NCI-H2107 (cell line): ENCODE measurements around the gene ANLN.
"Not testable (repeated sequence)": the region's sequence is repeated elsewhere in the genome, so short reads cannot be mapped to it uniquely, and the experiment has no call there.

Experiments used
- DNase-seq: peaks from one replicate; lab custom pipeline; 2025; lab: John Stamatoyannopoulos, UW

ANLN gene

DNA sequence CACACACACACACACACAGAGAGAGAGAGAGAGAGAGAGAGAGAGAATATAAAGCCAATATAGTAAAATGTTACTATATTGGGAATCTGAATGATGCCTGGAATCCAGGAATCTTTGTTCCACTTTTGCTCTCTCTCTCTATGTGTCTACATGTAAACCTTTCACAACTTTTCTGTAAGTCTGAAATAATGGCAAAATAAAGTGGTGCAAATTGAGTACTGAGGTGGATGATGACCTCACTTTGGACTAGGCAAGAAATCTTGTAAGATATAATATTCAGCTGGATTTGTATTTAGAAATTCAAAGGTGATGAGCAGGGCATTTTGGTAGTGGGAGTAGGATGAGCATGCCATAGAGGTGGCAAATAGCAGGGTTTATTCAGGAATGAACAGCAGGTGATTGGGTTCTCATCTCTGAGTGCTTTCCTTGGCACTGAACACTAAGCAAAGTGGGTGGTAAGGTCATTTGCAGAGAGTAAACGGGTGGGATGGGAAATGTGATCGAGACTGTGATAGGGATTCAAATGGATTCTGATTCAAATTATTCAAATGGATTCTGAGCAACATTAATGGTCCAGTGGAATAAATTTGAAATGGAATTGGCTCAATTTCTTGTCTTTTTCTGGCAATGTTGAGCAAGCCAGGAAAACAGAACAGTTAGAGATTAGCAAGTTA is 9.7 kb upstream of the ANLN start:
- DNase-seq: no peak

DNA sequence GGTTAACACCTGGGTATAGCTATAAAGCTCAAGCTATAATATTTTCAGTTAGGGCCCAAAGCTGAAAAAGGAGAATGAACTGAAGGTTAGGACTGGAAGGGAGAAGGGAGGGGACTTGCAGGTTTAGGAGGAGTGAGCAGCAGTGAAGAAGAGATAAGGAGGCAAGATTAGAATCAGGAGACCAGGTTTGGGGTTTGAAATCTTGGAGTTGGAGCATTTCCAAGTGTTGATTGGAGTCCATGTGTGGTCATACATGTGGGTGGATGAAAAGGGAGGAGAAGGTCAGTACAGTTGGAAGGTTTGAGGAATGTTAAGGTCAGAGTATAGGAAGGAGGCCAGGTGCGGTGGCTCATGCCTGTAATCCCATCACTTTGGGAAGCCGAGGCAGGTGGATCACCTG is 8.6 kb upstream of the ANLN start:
- no peak for DNase-seq

DNA sequence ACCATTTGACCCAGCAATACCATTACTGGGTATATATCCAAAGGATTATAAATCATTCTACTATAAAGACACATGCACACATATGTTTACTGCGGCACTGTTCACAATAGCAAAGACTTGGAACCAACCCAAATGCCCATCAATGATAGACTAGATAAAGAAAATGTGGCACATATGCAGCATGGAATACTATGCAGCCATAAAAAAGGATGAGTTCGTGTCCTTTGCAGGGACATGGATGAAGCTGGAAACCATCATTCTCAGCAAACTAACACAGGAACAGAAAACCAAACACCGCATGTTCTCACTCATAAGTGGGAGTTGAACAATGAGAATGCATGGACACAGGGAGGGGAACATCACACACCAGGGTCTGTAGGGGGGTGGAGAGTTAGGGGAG is 6.4 kb upstream of the ANLN start:
- DNase-seq: not testable (repeated sequence)

DNA sequence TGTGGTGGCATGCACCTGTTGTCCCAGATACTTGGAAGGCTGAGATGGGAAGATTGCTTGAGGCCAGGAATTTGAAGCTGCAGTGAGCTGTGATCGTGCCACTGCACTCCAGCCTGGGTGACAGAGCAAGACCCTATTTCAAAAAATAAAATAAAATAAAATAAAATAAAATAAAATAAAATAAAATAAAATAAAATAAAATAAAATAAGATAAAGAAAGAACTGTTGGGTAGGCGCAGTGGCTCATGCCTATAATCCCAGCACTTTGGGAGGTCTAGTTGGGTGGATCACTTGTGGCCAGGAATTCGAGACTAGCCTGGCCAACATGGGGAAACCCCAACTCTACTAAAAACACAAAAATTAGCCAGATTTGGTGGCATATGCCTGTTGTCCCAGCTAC is 4.0 kb upstream of the ANLN start:
- DNase-seq: not testable (repeated sequence)

DNA sequence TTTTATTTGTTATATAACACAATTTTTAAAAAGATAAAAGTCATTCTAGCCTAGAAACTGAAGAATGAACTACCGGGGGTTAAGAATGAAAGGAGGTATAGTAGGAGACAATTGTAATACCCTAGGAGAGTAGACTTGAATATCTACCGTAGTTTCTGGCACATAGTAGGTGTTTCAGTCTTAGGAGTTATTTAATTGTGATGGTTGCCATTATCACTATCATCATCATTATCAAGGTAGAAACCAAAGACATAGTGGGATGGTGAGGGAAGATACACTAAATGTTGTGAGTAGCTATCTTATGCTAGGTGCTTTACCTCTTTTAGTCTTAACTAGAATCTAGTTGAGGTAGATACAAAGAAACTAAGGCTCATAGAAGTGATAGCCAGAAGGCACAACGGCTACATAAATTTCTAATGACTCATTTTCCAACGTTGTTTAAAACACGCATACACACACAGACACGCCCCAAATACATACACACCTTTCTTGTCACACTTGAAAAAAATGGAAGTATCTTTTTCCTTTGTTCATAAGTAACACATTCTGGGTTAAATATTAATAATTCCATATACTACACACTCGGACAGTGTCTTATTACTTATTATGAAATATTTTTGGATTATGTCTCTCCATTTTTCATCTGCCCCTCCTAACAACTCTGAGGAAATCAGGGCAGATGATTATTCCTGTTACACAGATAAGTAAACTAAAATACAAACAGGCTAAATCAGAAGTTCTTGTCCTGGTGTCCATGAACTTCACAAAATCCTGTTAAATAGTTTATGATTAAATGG is 2.0 kb upstream of the ANLN start:
- no peak for DNase-seq

DNA sequence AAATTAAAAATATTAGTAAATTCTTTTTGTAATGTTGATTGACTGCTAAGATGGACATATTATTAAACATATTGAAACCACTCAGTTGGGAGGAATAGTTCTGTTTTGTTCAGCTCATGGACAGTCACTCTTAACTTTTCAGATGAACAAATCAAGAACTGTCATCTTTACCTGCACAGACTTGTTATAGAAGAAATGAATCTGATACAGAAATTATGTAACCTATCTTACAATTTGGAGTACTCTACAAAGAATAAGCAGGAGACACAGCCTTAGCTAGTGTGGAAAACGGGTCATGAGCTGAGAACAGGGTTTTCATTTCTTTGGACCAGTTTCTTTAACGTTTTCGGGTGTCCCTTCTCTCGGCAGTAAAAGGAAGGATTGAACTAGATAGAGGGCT is 1.2 kb upstream of the ANLN start:
- no peak for DNase-seq

DNA sequence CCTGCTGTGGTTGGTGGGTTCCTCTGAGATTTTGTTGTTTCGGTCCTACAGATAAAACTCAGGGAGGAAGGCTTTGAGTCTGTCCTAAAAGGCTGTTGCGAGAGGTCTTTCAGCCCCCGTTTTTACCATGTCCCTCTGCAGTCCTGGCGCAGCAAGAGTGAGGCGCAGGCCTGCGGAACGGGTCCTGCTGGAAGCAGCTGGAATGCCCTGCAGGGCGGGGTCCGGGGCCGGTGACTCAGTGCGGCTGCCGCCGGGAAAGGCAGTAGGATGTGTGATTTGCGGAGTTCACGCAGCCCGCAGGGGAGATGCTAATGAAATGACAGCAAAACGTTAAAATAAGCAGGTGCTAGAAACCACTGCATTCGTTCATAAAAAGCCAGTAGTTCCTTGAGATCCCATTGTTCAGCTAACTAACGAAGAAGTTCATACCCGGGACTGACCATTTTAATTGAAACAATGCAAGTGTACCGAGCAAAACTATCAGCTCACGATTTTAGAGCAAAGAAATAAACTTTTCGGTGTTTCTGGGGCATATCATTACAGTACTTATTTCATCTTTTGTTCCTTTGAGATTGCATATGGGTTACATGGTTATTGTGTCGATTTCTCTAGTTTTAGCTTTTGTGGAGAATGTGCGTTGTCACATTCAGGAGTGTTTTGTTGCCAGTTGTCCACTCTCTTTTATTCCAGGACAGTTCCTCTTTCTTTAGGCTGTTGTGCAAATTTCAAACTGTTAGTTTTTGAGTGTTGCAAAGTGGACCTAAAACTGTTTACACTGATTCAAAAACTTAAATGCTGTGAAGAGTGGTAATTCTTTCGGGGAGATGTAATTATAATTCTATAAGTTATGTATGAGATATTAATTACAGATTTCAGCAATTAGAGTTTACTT is 783 bp downstream of the ANLN start:
- DNase-seq: peak; percentile 80

DNA sequence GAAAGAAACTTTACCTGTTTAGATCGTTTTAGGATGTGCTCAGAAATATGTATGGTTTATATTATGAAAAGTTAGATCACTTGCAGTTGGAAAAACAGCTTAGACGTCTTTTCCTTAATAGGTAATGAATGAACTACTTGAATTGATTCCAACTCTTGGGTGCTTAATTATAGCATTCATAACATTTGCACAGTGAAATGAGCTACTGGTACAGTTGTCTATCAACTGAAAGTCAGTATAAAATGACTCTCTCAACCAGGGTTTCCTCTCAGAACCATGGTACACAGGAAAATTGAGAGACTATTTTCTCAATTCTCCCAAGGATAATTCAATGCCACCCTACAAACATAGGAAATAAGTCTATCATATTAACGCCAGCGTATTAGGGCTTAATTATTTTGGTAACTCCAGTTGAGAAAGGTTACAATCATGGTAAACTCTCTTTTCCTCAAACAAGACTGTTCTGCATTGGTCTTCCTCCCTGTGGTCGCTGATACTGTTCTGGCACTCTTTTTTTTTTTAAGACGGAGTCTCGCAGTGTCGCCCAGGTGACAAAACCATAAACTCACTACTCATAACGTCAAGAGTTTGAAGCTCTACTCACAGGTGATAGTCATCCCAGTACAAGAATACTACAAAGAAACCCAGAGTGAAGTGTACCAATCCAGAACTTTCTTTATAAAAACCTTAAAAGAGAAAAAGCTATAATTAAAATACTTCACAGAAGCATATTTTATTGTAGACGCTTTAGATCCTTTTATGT is 2.0 kb downstream of the ANLN start:
- no peak for DNase-seq

DNA sequence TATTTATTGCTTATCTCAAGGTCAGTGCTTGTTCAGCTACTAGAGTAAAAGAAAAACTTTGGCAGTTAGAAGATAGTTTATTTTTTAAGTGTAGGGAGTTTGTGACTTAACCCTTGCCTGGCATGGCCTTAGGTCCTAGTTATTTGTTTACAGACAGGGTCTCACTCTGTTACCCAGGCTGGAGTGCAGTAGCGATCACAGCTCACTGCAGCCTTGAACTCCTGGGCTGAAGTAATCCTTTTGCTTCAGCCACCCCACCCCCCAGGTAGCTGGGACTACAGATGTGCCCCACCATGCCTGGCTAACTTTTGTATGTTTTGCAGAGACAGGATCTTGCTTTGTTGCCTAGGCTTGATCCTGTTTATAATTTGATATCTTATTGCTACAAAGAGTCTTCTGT is 4.2 kb downstream of the ANLN start:
- no peak for DNase-seq

DNA sequence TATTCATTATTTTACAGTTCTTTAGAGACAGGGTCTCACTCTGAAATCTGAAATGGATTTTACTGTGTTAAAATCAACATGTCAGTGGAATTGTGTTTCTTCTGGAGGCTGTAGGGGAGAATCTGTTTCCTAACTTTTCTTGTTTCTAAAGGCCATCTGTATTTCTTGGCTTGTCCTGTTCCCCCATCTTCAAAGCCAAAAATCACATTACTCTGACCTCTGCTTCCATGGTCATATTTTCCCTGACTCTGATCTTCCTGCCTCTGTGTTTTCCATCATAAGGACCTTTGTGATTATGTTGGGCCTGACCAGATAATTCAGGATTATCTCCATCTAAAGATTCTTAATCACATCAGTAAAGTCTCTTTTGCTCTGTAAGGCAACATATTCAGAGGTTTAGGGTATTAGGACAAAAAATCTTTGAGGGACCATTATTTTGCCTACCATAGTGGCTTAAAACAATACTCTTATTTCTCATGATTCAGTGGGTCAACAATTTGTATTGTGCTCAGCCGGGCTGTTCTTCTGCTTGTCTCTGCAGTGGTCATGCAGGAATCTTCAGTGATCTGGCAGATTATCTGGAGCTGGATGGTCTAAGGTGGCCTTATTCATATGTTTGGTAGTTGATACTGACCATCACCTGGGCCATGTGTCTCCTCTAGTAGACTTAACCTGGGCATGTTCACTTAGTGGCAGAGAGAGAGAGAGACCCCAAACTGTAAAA is 5.7 kb downstream of the ANLN start:
- DNase-seq: no peak

DNA sequence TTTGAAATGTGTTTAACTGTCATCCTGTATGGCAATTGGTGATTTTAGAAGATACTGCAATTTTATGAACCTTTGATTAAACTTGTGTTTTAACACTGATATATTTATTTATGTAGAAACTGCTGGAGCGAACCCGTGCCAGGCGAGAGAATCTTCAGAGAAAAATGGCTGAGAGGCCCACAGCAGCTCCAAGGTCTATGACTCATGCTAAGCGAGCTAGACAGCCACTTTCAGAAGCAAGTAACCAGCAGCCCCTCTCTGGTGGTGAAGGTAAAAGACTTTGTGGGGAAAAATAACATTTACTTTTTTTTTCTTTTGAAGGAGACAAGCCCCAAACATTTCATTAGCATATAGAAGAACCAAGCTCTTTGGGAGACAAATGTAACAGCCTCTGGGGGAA is 6.5 kb downstream of the ANLN start:
- no peak for DNase-seq

DNA sequence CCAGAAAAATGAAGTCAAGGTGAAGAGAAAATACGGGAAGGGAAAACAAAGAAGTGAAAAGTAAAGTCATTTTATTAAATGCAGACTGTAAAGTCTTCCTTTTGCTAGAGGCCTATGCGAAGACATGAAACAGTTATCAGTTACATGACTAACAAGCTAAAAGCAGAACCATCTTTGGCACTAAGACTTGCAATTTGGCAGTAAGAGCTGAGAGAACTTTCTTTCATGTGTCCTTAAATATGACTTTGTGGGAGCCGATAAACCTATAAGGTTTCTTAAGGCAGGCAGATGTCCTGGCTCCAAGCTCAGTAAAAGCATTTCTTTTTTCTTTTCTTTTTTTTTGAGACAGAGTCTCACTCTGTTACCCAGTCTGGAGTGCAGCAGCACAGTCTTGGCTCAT is 10.4 kb downstream of the ANLN start:
- no peak for DNase-seq

DNA sequence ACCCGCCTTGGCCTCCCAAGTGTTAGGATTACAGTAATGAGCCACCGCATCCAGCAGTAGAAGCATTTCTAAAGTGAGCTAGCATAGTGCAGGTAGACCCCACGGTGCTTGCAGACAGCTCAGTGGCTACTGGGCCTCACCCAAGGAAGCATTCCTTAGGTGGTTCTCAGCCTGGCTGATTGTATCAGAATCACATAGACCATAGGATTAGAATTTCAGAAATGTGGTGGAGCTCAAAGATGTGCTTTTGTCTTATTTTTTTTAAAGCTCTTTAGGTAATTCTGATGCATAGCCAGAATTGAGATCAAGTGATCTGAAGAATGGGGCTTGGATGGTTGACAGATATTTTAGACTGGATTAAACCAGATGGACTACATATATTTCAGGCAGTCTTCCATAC is 10.9 kb downstream of the ANLN start:
- DNase-seq: no peak

DNA sequence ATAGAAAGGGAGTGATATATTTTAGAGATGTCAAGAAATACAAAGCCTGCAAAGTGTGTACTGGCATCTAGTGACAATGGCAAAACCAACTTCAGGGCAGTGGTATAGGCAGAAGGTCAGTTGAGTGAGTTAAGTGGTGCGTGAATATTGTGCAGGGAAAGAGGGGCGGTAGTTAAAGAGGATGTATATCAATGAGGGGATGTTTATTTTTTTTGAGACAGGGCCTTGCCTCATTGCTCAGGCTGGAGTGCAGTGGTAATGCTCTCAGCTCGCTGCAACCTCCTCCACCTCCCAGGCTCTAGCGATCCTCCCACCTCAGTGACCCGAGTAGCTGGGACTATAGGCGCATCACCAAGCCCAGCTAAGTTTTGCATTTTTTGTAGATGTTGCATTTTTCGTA is 13.8 kb downstream of the ANLN start:
- no peak for DNase-seq

DNA sequence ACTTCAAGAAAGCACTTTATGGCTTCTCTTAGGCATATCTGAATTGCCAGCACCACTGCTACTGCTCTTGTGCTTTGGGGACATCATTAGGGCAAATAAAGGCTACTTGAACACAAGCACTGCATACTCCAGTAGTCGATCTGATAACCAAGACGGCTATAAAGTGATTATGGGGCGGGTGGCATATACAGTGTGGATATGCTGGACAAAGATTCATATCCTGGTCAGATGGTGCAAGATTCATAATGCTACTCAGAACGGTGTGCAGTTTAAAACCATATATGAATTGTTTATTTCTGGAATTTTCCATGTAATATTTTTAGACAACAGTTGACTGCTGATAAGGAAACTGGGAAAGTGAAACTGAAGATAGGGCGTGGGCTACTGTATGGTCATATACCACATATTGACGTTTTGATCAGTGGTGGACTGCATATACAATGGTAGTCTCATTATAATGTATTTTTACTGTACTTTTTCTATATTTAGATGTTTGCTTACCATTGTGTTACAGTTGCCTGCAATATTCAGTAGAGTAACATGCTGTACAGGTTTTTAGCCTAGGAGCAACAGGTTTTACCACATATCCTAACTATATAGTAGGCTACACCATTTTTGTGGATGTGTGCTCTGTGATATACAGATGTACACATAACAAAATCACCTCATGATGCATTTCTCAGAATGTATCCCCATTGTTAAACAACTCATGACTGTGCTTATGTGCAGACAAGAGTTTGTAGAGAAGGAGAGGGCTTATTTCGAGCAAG is 15.2 kb downstream of the ANLN start:
- no peak for DNase-seq

DNA sequence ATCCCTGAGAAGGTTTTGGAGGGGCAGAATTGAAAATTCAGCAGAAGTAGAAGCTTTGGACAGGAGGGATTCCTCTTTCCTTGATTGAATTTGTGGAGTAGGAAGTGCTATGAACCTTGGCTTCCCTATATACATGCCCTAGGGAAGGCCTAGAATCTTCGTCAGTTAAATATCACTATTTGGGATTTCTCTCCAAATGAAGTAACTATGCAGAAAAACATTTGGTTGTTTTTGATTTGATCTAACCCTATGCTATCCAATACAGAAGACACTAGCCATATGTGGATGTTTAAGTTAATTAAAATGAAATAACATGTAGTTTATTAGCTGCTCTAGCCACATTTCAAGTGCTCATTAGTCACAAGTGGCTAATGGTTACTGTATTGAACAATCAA is 15.7 kb downstream of the ANLN start:
- no peak for DNase-seq

DNA sequence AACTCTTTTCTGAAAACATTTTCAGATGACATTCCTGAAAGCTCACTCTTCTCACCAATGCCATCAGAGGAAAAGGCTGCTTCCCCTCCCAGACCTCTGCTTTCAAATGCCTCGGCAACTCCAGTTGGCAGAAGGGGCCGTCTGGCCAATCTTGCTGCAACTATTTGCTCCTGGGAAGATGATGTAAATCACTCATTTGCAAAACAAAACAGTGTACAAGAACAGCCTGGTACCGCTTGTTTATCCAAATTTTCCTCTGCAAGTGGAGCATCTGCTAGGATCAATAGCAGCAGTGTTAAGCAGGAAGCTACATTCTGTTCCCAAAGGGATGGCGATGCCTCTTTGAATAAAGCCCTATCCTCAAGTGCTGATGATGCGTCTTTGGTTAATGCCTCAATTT is 16.5 kb downstream of the ANLN start:
- DNase-seq: no peak

DNA sequence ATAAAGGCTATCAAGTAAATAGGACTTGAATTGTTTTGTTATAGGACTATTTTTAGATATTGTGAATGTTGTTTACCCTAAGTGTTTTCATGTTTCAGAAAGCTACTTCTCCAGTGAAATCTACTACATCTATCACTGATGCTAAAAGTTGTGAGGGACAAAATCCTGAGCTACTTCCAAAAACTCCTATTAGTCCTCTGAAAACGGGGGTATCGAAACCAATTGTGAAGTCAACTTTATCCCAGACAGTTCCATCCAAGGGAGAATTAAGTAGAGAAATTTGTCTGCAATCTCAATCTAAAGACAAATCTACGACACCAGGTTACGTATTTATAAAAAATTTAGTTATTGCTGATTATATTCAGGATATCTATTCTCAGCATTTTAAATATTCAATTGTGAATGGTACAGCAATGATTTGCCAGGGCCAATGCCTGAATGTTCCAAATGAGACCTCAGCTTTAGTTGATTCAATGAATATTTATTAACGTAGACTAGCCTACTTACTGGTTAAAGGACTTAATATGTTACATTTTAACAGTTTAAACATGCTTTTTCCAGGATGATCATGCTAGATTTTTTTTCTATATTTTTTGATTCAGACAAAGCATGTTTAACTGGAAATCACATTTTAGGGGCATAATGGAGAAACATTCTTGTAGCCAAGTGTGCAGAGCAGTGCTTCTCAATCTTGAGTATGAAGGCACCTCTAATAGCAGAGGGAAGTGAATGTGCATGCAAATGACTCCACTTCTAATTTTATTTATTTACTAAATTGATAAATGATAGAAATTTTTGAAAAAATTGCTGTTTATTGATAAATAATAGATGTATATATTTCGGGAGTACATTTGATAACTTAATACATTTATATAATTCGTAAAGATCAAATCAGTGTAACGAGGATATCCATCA is 18.2 kb downstream of the ANLN start:
- DNase-seq: no peak

DNA sequence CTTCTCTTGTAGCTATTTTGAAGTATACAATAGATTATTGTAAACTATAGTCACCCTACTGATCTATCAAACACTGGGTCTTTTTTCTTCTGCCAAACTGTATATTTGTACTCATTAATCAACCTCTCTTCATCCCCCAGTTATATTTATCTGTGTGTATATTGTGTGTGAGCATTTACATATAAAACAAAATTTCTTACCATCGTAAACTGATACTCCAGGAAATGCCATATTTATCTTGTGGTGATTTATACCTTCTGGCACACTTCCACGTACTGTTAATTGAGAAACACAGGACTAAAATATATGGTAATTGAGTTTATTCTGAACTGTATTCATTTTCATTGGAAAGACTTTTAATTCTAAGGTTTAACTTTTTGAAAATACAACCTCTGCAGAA is 18.9 kb downstream of the ANLN start:
- no peak for DNase-seq

DNA sequence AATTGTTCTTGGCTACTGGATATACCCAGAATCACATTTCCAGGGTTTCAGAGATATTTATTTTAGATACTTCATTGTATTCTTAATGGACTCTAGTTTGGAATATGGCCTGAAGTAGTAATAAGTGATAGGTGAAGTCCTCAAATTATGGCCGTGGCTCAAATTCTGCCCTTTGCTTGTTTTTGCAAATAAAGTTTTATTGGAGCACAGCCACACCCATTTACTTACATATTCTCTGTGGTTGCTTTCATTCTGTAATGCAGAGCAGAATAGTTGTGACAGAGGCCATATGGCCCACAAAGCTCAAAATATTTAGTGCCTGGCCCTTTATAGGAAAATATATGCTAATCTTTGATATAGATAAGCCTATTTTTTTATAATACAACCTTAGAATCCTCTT is 19.5 kb downstream of the ANLN start:
- DNase-seq: no peak
